Right atrium auricular region (tissue), 2 donors: ENCODE measurements around the gene LAMC2. TPM values are rescaled to one million over a fixed set of nuclear protein-coding genes. Genes with fewer than 3 reads are reported as not detected.

Experiments used
- DNase-seq: peaks from one replicate; pipeline ENCODE4 v3.0.0-alpha.2; 2019; ENCODE audit warnings: low spot score
- H3K27ac ChIP-seq, 2 donors: fragments of 200-600 bp; sonication (generic); 1 replicate in 1 of 2; 2 replicates in 1 of 2; pipeline ENCODE4 v1.5.1; 2016 to 2019
- H3K27me3 ChIP-seq, 2 donors: fragments of 200-600 bp; sonication (generic); one replicate each; pipeline versions ENCODE4 v1.5.1 to v1.6.0; 2017 to 2019
- H3K36me3 ChIP-seq: fragments of 200-600 bp; sonication (generic); one replicate; pipeline ENCODE4 v1.5.1; 2016
- H3K4me1 ChIP-seq, 2 donors: fragments of 200-600 bp; sonication (generic); one replicate each; pipeline versions ENCODE4 v1.5.1 to v1.6.0; 2017 to 2019
- H3K4me3 ChIP-seq, 2 donors: fragments of 200-600 bp; sonication (generic); 1 replicate in 1 of 2; 2 replicates in 1 of 2; pipeline ENCODE4 v1.5.1; 2017 to 2019; ENCODE audit warnings: mild to moderate bottlenecking in 1 of 2, moderate library complexity in 1 of 2
- H3K9me3 ChIP-seq, 2 donors: fragments of 200-600 bp; sonication (generic); one replicate each; pipeline ENCODE4 v1.5.1; 2019
- CTCF ChIP-seq, 2 donors: fragments of 200-600 bp; sonication (generic); IDR thresholded peaks; one replicate each; pipeline ENCODE4 v1.5.1; 2019; ENCODE audit warnings: antibody characterized with exemption in 2 of 2
- total RNA-seq, 2 donors: library from RNA; depleted of rRNA; stranded (reverse); fragments of >200 nt; gene quantifications; one replicate each; pipeline ENCODE4 v1.1.0, GENCODE V29; 2016

The LAMC2 gene
- total RNA-seq, 2 donors from 2014 or later: 2.6 to 4.9 TPM

GRCh38 chr1:183285256-183285655, 99.2 kb downstream of the LAMC2 start:
- Histone ChIP-seq H3K4me3 (no peak overlapping the region), H3K27me3 (no peaks in the 10 kb centered on the region), H3K36me3 (no peaks in the 10 kb centered on the region), H3K4me1 (peaks cover 0 to 90% of the 10 kb centered on the region in 2 donors), H3K9me3 (no peaks in the 10 kb centered on the region), H3K27ac (peak overlapping the region in 1 of 2 donors; percentile 96)
- DNase-seq: no peak
- no peak for TF ChIP-seq CTCF (IDR thresholded peaks at IDR 0.05)

- H3K36me3 ChIP-seq: no peaks in the 10 kb centered on the region
- H3K27ac ChIP-seq: peak overlapping the region; percentile 82 to 96
- no peaks in the 10 kb centered on the region for H3K9me3 ChIP-seq
- no peak for DNase-seq
- no peaks in the 10 kb centered on the region for H3K27me3 ChIP-seq
- no peak for TF ChIP-seq CTCF (IDR thresholded peaks at IDR 0.05)
- peaks cover 0 to 90% of the 10 kb centered on the region in 2 donors for H3K4me1 ChIP-seq
- H3K4me3 ChIP-seq: no peak overlapping the region
These were observed 99.7 kb downstream of the LAMC2 start for GRCh38 chr1:183285746-183286145.

GRCh38 chr1:183287191-183287675, 101.2 kb downstream of the LAMC2 start:
- Histone ChIP-seq H3K4me1 (peaks cover 0 to 88% of the 10 kb centered on the region in 2 donors), H3K4me3 (no peak overlapping the region), H3K27ac (peak overlapping the region; percentile 82 to 96)

GRCh38 chr1:183288583-183288982, 102.5 kb downstream of the LAMC2 start:
- no peaks in the 10 kb centered on the region for H3K9me3 ChIP-seq
- H3K36me3 ChIP-seq: no peaks in the 10 kb centered on the region
- H3K27me3 ChIP-seq: no peaks in the 10 kb centered on the region
- no peak for TF ChIP-seq CTCF (IDR thresholded peaks at IDR 0.05)
- no peak for DNase-seq
- H3K27ac ChIP-seq: peak overlapping the region; percentile 82 to 96
- no peak overlapping the region for H3K4me3 ChIP-seq
- peaks cover 0 to 74% of the 10 kb centered on the region in 2 donors for H3K4me1 ChIP-seq

More at GRCh38 chr1:183287191-183287675, 101.2 kb downstream of the LAMC2 start:
- Histone ChIP-seq H3K36me3 (no peaks in the 10 kb centered on the region), H3K9me3 (no peaks in the 10 kb centered on the region), H3K27me3 (no peaks in the 10 kb centered on the region)
- peak; percentile 89 for DNase-seq
- no peak for TF ChIP-seq CTCF (IDR thresholded peaks at IDR 0.05)

GRCh38 chr1:183289051-183289496, 103.0 kb downstream of the LAMC2 start:
- no peaks in the 10 kb centered on the region for H3K9me3 ChIP-seq

More at GRCh38 chr1:183289051-183289496, 103.0 kb downstream of the LAMC2 start:
- Histone ChIP-seq H3K36me3 (no peaks in the 10 kb centered on the region), H3K27me3 (no peaks in the 10 kb centered on the region), H3K4me1 (peaks cover 0 to 69% of the 10 kb centered on the region in 2 donors), H3K27ac (peak overlapping the region; percentile 82 to 96), H3K4me3 (no peak overlapping the region)
- no peak for DNase-seq
- TF ChIP-seq CTCF (IDR thresholded peaks at IDR 0.05): no peak
